Bone marrow (tissue), 2 donors: ENCODE data around the gene ZNF385A.

Experiments
- DNase-seq, 2 donors: peaks; one replicate each; lab custom pipeline; 2025; lab: John Stamatoyannopoulos, UW

The ZNF385A gene

DNA sequence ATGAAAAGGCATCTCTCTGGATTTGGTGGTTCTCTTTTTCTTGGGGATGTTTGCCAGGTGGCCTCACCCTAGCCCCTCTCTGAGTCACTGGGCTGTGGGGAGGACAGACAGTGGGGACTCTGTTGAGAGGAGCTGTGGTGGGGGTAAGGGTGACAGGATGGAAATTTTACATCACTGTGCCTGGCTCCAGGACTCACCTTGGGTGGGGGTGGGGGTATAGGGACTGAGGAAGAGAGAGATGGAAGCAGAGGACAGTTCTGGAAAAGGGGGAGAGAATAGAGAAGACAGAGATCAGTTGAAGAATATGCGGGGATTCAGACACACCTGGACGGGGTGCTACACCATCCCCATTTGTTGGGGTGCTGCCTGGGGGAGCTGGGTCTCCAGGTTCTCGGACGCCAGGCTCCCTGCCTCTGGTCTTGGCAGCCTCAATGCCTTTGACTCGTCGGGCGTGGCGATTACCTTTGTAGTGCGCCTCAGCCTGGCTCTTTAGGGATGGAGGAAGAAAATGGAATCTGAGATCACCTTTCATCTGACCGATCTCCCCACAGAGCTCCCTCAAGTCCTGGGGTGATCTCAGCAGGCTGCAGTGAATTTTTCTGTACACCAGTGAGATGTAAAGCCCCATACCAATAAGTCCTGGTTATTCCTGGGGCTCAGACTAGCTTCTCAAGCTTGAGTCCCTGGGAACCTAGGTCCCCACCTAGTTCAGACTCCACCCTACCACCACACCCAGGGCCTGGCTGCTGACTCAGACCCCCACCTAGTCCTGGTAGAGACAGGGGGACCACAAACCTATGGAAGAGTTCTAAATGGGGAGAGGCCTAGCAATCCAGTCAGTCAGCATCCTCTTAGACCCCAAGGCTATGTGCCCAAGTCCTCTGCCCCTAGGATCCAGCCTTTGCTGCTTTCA lies 10.6 kb downstream of the ZNF385A start:
- DNase-seq = no peak

DNA sequence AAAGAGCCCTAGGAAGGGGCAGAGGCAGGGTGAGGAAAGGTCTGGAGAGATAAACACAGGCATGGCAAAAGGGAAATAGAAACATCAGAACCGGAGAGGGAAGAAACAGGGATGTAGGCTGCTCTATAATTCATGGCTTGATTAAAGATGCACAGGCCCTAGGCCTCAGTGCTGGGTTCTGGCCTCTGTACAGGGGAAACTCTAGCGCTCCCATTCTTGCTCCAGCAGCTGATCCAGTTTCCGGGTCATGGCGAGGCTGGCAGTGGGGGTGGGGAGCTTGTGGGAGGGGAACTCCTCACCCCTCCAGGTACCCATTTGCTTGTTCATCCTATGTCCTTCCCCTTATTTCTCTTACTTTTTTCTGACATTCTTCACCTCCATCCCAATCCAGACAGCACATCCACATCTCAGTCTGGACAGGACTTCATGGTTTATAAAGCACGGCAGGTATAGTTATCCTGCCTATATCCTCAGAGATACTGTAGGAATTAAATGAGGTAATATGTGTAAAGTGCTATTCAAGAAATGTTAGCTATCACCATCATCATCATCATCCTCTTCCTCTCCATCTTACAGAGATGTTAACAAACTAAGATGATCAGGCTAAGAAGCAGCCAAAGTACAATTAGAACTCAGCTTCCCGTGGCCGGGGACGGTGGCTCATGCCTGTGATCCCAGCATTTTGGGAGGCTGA lies 12.3 kb downstream of the ZNF385A start:
- no peak for DNase-seq

DNA sequence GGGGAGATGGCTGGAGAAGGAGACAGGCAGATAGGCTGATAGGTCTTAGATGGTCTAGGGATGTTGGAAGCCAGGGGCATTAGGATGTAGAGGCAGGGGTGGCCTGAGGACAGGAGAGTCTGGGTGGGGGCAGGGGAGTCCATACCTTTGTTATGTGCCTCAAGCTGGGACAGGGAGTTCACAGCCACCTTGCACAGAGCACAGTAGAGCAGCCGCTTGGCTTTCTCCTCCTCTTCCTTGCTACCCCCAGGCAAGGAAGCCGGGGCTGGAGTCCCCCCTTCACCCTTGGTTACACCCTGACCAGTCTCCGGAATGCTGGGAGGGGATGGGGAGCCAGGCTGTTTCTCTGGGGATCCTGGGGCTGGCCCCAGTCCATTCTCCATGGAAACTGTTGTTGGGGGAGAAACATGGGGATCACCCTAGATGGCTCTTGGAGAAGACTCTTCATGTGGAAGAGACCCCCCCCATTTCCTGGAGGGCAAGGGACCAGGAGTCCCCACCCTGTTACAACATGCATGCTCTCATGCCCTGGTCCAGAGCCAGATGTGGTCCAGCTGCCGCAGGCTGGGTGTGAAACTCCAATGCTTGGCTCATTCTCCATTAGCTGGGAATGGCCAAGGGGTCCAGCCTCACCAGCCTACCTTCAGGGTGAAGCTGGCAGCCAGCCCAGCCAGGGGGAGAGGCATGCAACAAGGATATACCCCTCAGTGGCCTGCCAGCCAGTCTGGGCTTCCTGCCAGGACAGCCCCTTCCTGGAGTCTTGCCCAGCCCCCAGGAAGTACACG lies 13.0 kb downstream of the ZNF385A start:
- no peak for DNase-seq

DNA sequence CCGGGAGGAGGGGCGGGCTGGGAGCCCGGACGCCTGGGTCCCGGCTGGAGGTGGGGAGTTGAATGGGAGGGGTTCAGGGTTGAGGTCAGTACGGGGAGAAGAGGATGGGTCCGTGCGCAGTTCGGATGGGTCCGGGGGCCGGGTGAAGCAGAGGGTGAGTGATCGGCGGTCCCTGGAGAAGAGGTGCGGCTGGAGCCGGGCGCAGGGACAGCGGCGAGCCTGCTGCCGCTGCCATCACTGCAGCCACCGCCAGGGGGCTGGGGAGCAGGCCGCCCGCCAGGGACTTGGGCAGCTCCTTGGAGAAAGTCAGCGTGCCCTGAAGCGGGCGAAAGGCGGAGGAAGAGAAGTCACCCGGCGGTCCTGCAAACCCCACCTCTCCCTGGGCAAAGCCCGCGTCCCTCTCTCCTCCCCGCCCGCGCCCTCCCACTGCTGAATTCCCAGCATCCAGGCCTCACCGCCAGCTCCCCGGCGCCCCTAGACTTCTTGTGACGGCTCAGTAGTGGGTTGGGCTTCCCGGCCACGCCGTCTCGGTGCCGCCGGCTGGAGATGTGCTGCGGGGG lies 14.3 kb downstream of the ZNF385A start:
- DNase-seq = peak in 1 of 2 donors; percentile 38

DNA sequence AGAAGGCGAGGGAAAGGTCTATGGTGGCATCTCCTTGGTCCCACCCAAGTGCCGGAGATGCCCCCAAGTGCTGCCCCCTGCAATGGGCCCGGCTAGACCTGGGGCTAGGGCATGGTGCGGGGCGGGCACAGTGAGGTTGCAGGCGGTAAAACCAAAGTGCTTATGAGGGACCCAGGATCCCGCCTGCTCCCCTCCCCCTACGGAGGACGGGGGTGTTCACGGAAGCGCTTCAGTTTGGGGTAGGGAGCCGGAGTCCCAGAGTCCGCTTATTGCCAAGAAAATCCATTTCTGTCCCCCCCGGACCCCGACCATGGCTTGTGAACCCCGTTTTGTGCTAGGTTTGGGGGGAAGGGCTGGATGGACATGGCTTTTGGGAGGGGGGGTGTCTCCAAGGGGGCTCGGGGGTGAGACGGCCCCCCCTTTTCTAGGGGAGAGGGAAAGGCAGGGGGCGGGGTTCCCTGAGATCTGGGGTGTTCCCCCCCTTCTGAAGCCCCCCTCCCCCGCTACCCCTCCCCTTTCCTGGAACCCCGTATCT lies 14.9 kb downstream of the ZNF385A start:
- no peak for DNase-seq

DNA sequence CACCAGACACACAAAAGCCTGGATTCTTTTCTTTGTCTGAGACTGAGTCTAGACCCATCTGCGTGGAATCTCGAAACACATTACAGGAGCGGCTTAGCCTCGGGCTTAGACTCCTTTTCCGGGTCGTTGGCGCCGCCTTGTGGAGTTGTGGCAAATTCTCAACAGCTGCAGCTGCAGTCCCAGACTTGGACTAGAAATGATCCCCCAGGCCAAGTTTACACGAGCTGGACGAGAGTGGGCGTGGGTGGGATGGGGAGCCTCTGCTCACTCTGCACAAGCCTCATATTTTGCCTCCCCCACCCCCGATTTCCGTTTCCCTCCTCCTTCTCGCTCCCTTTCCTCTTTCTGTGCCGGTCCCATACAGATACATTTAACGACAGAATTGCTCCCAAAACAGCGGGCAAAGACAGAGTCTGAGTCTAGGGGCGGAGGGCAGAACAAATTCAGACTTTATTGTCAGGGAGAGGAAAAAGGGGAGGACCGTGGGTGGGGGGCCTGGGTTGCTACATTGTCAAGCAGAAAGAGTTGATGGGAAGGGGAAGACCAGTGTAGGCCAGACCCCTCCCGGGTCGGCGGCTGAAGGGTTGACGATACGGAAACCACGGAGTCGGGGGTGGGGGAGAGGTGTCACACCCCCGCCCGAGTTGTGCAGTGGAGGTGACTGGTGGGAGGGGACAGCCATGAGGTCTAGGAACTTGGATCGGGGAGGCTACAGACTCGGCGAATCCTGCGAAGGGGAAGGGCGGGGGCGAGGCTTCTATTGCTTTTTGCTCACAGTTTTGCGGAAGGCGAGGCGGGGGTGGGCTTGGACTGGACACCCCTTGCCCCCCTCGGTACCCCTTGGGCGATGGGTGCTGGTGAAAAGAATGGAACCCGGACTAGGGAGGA lies 15.6 kb downstream of the ZNF385A start:
- DNase-seq = peak; percentile 72 to 78

DNA sequence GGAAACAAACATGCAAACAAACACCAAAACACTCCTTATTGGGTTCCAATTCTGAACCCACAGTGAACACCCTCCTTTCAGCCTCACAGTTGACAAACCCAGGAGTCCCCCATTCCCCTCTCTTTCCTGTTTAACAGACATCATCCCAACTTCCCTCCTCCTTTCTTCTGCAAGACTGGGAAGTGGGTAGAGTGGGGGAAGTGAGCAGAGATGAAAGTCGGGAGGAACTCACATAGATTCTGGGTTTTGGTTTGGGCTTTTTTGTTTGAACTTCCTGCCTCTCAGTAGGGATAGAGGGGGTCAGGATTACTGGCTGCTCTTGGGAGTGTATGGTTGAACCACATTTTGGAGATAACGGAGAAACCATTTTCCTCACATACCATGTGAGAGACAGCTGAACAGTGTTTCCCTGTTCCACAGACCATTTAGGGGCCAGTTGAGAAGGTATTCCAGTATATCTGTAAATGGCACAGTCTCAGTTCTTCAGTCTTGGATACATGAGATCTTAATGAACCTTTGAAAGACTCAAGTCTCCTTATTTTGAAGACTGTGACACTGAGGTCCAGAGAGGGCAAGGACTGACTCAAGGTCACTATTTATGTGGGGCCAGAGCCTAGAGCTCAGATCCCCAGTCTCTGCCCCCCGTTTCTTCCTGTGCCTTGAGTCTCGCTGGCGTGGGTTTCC lies 16.4 kb downstream of the ZNF385A start:
- no peak for DNase-seq

DNA sequence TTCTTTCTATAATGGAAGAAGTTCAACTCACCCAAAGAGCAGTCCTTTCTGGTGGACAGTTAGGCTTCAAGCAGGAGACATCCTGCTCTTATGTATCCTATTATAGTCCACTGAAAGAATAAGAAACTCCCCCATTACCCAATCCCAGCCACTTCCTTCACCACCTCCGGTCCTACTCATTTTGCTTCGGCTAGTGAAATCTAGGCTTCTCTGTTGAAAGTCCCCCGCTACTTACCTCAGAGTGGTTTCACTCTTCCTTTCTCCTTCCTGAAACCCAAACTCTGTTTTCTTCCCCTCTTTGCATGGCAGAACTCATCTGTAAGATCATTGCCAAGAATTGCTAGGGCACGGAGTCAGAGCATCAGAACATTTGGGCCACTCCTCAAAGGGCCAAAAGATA lies 20.1 kb downstream of the ZNF385A start, which contains the start of gene GPR84:
GPR84 (minus strand) TSS at position 74 of the 400 bp plus-strand sequence. CDS start 635 bp downstream, outside the sequence.
- peak in 1 of 2 donors; percentile 68 for DNase-seq

DNA sequence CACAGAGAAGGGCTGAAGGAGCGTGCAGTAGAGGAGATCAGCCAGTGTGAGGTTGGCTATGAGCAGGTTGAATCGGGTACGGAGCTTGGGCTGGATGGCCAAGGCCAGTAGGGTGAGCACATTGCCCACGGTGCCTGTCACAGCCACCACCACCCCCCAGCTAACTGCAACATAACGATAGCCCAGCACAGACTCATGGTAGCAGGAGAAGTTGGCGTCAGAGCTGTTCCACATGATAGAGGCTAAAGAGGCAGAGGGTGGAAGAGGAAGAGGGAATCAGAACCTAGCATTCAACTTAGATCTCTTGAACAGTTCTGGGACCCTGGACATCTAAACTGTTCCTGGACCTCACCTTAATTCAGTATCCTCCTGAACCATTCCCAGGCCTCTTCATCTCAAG lies 20.9 kb downstream of the ZNF385A start:
- no peak for DNase-seq

DNA sequence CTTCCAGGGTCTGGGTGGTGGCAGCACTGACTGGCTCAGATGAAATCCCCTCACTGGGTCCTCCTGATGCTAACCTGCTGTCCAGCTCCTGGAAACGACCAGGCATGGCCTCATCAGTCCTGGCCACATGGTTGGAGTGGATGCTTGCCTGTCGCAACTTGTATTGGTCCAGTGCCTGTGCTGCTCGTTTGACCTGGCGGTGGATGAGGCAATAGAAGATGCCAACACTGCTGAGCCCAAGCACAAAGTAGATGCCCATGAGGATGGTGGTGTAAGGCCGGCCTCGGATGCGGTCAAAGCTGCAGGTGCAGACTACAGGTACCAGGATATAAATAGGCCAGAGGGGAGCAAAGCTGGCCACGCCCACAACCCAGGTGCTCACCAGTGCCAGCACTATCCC lies 21.5 kb downstream of the ZNF385A start:
- no peak for DNase-seq

DNA sequence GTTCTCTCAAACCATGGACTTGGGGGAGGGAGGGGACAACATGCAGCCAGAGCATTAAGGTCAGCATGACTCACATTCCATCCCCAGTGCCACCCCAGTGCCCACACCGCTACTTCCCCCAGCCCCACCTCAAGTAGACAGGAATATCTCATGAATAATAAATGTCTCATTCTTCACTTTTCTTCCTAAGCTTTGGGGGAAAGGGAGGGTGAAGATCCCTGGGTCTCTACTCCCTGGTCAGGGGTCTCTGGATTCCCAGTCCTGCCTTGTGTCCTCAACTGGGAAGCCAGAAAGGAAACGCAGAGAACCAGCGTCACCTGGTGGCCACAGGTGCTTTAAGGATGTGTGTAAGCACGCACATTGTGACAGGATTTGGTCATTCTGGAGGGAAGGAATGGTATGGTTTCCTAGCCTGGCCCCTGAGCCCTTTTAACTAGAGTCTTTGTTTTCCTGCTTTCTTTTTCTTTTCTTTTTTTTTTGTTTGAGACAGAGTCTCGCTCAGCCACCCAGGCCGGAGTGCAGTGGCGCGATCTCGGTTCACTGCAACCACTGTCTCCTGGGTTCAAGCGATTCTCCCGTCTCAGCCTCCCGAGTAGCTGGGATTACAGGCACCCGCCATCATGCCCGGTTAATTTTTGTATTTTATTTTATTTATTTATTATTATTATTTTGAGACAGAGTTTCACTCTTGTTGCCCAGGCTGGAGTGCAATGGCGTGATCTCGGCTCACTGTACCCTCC lies 23.6 kb downstream of the ZNF385A start:
- peak in 1 of 2 donors; percentile 36 for DNase-seq

DNA sequence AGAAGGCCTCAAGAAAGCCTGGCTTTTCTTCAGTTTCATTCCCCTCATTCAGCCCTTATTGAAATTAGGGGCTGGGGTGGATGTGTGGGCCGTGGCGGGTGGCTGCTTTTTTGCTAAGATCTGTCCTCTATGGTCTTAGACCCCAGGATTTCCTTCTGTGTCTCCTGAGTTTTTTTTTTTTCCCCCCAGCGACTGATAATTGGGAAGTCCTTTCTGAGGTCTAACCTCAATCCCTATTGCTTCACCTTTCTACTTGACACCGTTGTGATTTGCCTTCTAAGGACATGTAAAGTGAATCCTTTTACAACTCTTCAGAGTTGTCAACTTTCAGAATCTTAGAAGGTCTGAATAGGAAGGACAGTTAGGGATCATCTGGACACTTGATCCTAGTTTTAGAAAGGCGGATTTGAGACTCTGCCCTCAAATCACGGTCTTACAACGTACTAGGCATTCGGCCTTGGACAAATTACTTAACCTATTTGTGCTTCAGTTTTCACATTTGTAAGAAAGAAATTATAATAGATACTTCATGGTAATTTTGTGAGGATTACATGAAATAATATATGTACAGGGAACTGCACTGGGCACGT lies 24.7 kb downstream of the ZNF385A start:
- no peak for DNase-seq

DNA sequence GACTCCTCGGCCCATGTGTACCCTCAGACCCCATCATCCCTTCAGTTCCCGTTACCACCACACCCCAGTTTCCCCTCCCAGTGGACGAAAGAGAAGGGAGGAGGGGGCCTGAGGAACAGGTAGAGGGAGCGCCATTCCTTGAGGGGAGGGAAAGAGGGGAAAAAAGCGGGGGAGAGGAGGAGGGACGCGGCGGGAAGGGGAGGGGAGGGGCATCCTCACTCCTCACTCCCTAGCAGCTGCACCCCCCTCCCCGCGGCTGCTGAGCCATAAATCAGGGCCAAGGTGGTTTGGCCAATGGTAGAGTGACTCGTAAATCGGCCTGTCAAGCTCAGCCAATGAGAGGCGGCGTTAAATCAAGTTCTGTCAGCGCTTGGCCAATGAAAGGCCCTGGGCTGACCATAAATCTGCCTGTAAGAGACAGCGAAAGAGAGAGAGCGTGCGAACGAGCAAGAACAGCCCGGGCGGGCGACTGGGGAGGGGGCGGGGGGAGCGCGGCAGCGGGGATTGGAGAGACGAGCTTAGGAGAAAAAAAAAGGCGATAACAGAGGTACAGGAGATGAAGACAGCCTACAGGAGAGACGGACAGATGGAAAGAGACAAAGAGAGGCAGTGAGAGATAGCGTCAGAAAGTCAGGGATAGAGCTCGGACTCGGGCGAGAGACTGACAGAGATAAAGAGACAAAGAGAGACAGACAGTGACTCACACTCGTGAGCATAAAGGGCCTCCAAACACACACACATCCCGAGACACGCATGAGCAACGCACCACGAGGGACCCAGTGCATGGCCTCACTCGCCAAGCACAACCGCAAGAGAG lies 25.4 kb downstream of the ZNF385A start:
- DNase-seq = peak; percentile 79 to 97

DNA sequence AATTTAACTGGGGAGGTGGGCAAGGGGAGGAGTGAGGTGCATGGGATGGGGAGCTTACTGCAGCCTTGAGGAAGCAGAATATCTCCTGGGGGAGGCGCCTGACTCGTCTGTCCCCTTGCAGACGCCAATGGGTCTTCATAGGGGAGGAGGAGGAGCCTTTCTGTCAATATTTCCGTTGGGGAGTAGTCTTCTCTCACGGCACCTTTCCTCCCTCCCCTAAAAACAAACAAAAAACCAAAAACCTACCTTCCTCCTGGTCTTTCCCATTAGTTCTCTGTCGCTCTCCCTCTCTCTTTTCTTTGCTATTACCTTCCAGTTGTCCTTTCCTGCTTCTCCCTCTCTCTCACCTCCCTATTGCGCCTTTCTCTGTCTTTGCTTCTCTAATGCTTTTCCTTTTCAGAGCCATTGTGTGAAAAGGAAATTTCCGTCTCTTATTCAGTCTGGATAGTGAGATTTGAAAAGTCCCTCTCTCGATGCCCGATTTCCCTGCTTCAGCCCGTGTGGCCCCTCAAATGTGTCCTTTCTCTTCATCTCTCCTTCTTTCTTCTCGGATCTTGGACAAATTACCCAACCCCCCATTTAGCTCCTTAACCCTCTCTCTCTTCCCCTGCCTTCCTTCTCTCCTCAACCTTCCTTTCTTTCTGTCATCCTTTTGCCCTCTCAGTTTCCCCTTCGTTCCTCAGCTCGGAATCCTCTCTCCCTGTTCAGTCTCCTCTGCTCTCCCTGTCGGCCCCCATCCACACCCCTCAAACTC lies 26.2 kb downstream of the ZNF385A start:
- DNase-seq = no peak

DNA sequence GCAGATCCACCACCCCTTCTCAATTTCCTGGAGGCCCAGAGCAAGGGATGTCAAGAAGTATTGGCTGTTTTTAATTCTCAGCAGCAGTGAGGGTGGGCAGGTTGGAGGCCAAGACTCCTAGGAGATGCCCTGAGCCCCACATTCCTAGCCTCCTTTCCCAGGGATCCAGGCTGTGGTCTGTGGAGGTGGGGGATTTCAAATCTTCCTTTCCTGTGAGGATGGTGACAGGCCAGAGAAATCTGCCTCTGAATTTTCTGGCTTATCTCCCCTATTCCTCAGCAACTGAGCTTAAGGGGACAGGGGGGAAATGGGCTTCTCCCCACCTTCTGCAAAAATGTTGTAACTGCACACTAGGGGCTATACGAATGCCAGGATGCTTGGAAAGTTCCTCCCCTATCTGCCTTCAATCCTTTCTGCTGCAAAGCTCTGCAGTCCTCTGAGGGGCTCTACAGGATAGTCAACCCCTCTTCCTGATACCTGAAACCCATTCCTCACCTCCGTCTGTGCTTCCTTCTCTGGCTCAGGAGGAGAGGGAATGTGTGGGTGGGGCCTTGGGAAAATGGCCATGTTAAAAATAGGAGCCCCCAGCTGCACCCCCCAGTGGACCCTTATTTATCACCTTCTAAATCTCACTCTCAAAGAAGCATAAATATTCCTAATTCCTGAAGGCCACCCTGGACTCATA lies 26.9 kb downstream of the ZNF385A start:
- DNase-seq = no peak

DNA sequence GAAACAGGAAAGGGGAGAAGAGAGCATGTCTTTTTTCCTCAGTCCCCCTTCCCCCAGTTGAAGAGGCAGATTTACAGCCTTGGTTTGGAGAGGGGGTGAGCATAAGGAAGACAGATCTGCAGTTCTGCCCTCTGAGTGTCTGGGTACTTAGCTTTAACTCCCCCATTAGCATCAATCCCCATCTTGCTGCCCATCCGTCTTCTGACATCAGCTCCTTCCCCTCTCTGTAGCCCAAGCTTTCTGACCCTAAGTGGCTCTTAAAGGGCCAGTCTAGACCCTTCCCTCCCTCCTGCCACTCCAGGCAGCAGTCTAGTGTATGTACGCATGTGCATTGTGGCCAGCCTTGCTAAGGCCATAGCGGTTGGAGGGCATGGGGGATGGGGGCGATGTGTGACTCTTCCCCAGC lies 27.6 kb downstream of the ZNF385A start:
- DNase-seq = no peak

DNA sequence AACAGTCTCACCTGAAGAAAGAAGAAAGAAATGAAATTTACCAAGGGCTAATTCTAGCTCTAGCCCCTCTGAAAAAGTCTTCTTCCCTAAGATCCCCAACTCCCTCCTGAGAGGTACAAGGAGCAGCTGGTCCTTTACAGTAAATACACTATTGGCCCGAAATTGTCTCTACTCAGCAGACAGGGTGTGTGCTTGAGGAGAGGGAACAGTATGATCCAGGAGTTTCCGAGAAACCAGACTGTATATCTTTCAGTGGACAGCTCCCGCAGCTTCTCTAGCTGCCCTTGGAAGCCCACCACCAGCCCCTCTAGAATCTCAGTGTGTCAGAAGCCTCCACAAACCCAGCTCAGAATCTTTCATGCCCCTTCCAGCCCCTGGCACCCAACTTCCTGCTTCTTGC lies 28.3 kb downstream of the ZNF385A start:
- no peak for DNase-seq
